ENCODE data around the gene FGGY.
"Not testable (repeated sequence)": the region's sequence is repeated elsewhere in the genome, so short reads cannot be mapped to it uniquely, and the experiment has no call there.

FGGY gene

DNA sequence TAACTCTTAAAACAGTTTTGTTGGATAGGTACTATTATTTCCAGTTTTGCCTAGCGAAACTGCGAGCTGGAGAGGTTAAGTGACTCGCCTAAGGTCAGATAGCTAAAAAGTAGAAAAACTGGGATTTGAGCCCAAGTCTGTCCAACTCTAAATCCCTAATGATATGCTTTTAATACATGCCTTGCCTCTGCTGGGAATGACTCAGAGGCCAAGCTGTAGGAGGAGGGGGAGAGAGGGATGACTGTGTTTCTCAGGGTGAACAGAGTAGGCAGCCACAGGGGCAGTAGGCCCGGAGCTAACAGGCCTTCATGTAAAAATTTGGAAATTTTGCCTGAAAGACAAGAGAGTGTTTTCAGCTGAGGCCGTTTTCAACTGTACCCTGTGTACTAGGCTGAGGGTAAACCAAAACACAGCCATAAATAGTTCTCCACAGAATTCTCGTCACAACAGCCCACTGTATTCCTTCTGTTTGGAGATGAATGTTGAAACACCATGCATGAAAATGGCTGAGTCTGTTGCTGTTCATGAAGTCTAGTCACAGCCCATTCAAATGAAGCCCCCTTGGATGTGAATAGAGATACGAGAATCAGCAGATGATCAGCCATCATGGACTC, 410.4 kb downstream of the FGGY start:
- Histone ChIP-seq H3K36me3 (ENCODE audit: insufficient read depth, low read length) (no peaks in the 10 kb centered on the region), H3K27me3 (ENCODE audit: control insufficient read depth in 1 of 2, insufficient read depth in 2 of 2, low read length in 2 of 2) (no peaks in the 10 kb centered on the region), H3K27ac (ENCODE audit: low read depth, low read length) (peak overlapping the region; percentile 19), H3K4me1 (ENCODE audit: insufficient read depth, low read length) (peaks cover 48% of the 10 kb centered on the region), H3K9me3 (ENCODE audit: low read length) (no peaks in the 10 kb centered on the region), H3K4me3 (ENCODE audit: low read depth in 1 of 2, low read length in 2 of 2) (no peak overlapping the region), H3K9ac (ENCODE audit: low read length) (no peak overlapping the region)

DNA sequence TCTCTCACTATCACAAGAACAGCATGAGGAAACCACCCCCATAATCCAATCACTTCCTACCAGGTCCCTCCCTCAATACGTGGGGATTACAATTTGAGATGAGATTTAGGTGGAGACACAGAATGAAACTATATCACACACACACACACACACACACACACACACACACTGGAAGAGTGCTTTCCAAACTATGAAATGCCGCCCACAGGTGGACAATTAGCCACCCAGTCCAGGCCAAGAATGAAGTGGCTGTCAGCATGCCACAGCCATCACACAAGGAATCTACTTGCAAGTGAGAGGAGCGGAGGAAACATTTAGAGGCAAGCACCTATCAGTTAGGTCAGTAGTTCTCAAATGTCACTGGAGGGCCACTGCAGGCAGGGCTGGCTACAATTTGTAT, 412.4 kb downstream of the FGGY start:
- H3K4me1 ChIP-seq (ENCODE audit: insufficient read depth, low read length), result peaks cover 30% of the 10 kb centered on the region
- no peaks in the 10 kb centered on the region for H3K27me3 ChIP-seq (ENCODE audit: control insufficient read depth in 1 of 2, insufficient read depth in 2 of 2, low read length in 2 of 2)
- no peaks in the 10 kb centered on the region for H3K36me3 ChIP-seq (ENCODE audit: insufficient read depth, low read length)

GRCh38 chr1:59710920-59711319, 414.0 kb downstream of the FGGY start:
- H3K27me3 ChIP-seq (ENCODE audit: control insufficient read depth in 1 of 2, insufficient read depth in 2 of 2, low read length in 2 of 2); H3K27ac ChIP-seq (ENCODE audit: low read depth, low read length); H3K36me3 ChIP-seq (ENCODE audit: insufficient read depth, low read length); H3K9me3 ChIP-seq (ENCODE audit: low read length); H3K9ac ChIP-seq (ENCODE audit: low read length); H3K4me3 ChIP-seq (ENCODE audit: low read depth in 1 of 2, low read length in 2 of 2): not testable (repeated sequence)
- H3K4me1 ChIP-seq (ENCODE audit: insufficient read depth, low read length), result peaks cover 18% of the 10 kb centered on the region

More for the DNA sequence above, 412.4 kb downstream of the FGGY start:
- H3K4me3 ChIP-seq (ENCODE audit: low read depth in 1 of 2, low read length in 2 of 2), result no peak overlapping the region
- H3K9ac ChIP-seq (ENCODE audit: low read length), result no peak overlapping the region
- no peaks in the 10 kb centered on the region for H3K9me3 ChIP-seq (ENCODE audit: low read length)
- H3K27ac ChIP-seq (ENCODE audit: low read depth, low read length), result no peak overlapping the region

DNA sequence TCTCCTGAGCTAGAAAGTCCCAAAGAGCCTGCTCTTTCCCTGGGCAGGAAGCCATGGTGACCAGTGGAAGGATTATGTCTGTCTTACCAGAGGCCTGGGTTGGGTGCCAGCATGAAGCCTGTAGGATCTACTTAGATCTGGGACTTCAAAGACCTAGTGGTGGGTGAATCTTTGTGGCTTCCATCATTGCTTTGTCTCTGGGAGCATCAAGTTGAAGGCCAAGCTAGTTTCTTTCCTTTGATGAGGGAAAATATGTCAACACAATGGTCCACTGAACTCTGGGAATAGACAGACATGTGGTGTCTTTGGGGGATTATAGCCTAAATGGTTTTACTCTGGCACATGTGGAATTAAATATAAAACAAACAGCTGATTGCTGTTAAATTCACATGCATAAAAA, 417.3 kb downstream of the FGGY start:
- H3K27ac ChIP-seq (ENCODE audit: low read depth, low read length), result peak overlapping the region; percentile 35
- no peaks in the 10 kb centered on the region for H3K4me1 ChIP-seq (ENCODE audit: insufficient read depth, low read length)
- H3K27me3 ChIP-seq (ENCODE audit: control insufficient read depth in 1 of 2, insufficient read depth in 2 of 2, low read length in 2 of 2), result no peaks in the 10 kb centered on the region
- H3K36me3 ChIP-seq (ENCODE audit: insufficient read depth, low read length), result no peaks in the 10 kb centered on the region
- H3K9me3 ChIP-seq (ENCODE audit: low read length), result no peaks in the 10 kb centered on the region
- no peak overlapping the region for H3K9ac ChIP-seq (ENCODE audit: low read length)
- H3K4me3 ChIP-seq (ENCODE audit: low read depth in 1 of 2, low read length in 2 of 2), result no peak overlapping the region

- Histone ChIP-seq H3K9ac (ENCODE audit: low read length) (no peak overlapping the region), H3K9me3 (ENCODE audit: low read length) (no peaks in the 10 kb centered on the region), H3K27me3 (ENCODE audit: control insufficient read depth in 1 of 2, insufficient read depth in 2 of 2, low read length in 2 of 2) (no peaks in the 10 kb centered on the region), H3K27ac (ENCODE audit: low read depth, low read length) (no peak overlapping the region), H3K4me3 (ENCODE audit: low read depth in 1 of 2, low read length in 2 of 2) (no peak overlapping the region), H3K36me3 (ENCODE audit: insufficient read depth, low read length) (no peaks in the 10 kb centered on the region), H3K4me1 (ENCODE audit: insufficient read depth, low read length) (no peaks in the 10 kb centered on the region)
These were observed 418.1 kb downstream of the FGGY start for GRCh38 chr1:59714966-59715365.

GRCh38 chr1:59716832-59717231, 419.9 kb downstream of the FGGY start:
- H3K9ac ChIP-seq (ENCODE audit: low read length), result no peak overlapping the region
- no peak overlapping the region for H3K27ac ChIP-seq (ENCODE audit: low read depth, low read length)
- H3K4me1 ChIP-seq (ENCODE audit: insufficient read depth, low read length), result no peaks in the 10 kb centered on the region
- H3K4me3 ChIP-seq (ENCODE audit: low read depth in 1 of 2, low read length in 2 of 2), result no peak overlapping the region
- no peaks in the 10 kb centered on the region for H3K36me3 ChIP-seq (ENCODE audit: insufficient read depth, low read length)
- no peaks in the 10 kb centered on the region for H3K9me3 ChIP-seq (ENCODE audit: low read length)
- H3K27me3 ChIP-seq (ENCODE audit: control insufficient read depth in 1 of 2, insufficient read depth in 2 of 2, low read length in 2 of 2), result no peaks in the 10 kb centered on the region

- H3K9ac ChIP-seq (ENCODE audit: low read length), result no peak overlapping the region
- H3K36me3 ChIP-seq (ENCODE audit: insufficient read depth, low read length), result no peaks in the 10 kb centered on the region
- no peaks in the 10 kb centered on the region for H3K27me3 ChIP-seq (ENCODE audit: control insufficient read depth in 1 of 2, insufficient read depth in 2 of 2, low read length in 2 of 2)
- no peaks in the 10 kb centered on the region for H3K9me3 ChIP-seq (ENCODE audit: low read length)
- H3K4me1 ChIP-seq (ENCODE audit: insufficient read depth, low read length), result no peaks in the 10 kb centered on the region
- no peak overlapping the region for H3K27ac ChIP-seq (ENCODE audit: low read depth, low read length)
- H3K4me3 ChIP-seq (ENCODE audit: low read depth in 1 of 2, low read length in 2 of 2), result no peak overlapping the region
These were observed 421.4 kb downstream of the FGGY start for GRCh38 chr1:59718064-59718988.

DNA sequence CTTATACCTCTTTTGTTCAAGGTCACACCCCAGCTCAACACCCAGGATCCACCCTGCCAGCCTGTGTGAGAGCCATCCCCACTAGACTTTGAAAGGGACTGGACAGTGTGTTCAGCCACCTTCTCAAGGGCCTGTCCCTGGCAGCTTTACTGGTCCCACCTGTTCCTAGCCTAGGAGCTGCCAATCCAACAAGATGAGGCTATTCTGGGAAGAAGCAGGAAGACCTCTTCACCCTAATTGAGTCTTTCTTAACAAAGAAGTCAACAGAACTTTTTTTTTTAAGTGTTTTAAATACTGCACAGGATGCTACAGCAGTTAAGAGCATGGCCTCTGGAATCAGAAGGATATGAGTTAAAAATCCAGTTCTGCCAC, 422.1 kb downstream of the FGGY start:
- no peaks in the 10 kb centered on the region for H3K4me1 ChIP-seq (ENCODE audit: insufficient read depth, low read length)
- H3K9ac ChIP-seq (ENCODE audit: low read length), result no peak overlapping the region
- no peaks in the 10 kb centered on the region for H3K36me3 ChIP-seq (ENCODE audit: insufficient read depth, low read length)
- H3K4me3 ChIP-seq (ENCODE audit: low read depth in 1 of 2, low read length in 2 of 2), result no peak overlapping the region
- H3K27me3 ChIP-seq (ENCODE audit: control insufficient read depth in 1 of 2, insufficient read depth in 2 of 2, low read length in 2 of 2), result no peaks in the 10 kb centered on the region
- no peaks in the 10 kb centered on the region for H3K9me3 ChIP-seq (ENCODE audit: low read length)
- no peak overlapping the region for H3K27ac ChIP-seq (ENCODE audit: low read depth, low read length)

- no peak overlapping the region for H3K27ac ChIP-seq (ENCODE audit: low read depth, low read length)
- H3K4me3 ChIP-seq (ENCODE audit: low read depth in 1 of 2, low read length in 2 of 2), result no peak overlapping the region
These were observed 423.6 kb downstream of the FGGY start for GRCh38 chr1:59720326-59721115.

GRCh38 chr1:59730302-59730701, 433.4 kb downstream of the FGGY start:
- Histone ChIP-seq H3K9me3 (ENCODE audit: low read length) (no peaks in the 10 kb centered on the region), H3K27me3 (ENCODE audit: control insufficient read depth in 1 of 2, insufficient read depth in 2 of 2, low read length in 2 of 2) (no peaks in the 10 kb centered on the region), H3K27ac (ENCODE audit: low read depth, low read length) (peak overlapping the region; percentile 93), H3K4me3 (ENCODE audit: low read depth in 1 of 2, low read length in 2 of 2) (no peak overlapping the region), H3K36me3 (ENCODE audit: insufficient read depth, low read length) (no peaks in the 10 kb centered on the region), H3K9ac (ENCODE audit: low read length) (no peak overlapping the region), H3K4me1 (ENCODE audit: insufficient read depth, low read length) (peaks cover 40% of the 10 kb centered on the region)

More at GRCh38 chr1:59720326-59721115, 423.6 kb downstream of the FGGY start:
- Histone ChIP-seq H3K9ac (ENCODE audit: low read length) (no peak overlapping the region), H3K27me3 (ENCODE audit: control insufficient read depth in 1 of 2, insufficient read depth in 2 of 2, low read length in 2 of 2) (no peaks in the 10 kb centered on the region), H3K4me1 (ENCODE audit: insufficient read depth, low read length) (no peaks in the 10 kb centered on the region), H3K9me3 (ENCODE audit: low read length) (no peaks in the 10 kb centered on the region), H3K36me3 (ENCODE audit: insufficient read depth, low read length) (no peaks in the 10 kb centered on the region)

DNA sequence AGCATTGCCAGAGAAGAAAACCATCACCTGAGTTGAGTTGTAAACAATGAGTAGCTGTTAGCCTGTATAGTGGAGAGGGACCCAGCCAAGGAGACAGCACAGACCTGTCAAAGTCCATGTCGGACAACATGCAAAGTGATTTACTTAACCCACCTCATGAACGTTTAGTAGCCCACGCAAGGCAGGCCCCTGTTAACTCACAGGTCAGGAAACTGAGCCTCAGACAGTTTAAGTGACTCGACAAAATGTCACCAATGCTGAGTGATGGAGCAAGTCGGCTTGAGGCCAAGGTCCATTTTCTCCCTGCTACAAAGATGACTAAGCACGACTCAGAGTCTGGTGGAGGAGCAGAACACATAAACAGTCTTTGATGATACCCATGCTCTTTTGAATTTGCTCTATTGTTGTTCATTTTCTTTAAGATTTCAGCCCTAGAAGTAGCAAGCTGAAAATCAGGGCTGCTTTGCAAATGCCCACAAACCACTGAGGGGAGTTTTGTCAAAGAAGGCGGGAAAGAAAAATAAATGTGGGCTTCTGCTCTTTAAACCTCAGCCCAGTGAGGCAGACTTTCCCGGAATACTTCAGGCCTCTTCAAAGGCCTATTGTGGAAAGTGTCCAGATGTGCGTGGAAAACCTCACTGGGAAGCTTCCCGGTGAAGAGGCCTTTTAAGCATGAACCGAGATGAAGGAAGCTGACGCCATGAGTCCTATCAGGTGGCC, 434.0 kb downstream of the FGGY start:
- Histone ChIP-seq H3K4me3 (ENCODE audit: low read depth in 1 of 2, low read length in 2 of 2) (no peak overlapping the region), H3K36me3 (ENCODE audit: insufficient read depth, low read length) (no peaks in the 10 kb centered on the region), H3K27me3 (ENCODE audit: control insufficient read depth in 1 of 2, insufficient read depth in 2 of 2, low read length in 2 of 2) (no peaks in the 10 kb centered on the region), H3K4me1 (ENCODE audit: insufficient read depth, low read length) (peaks cover 40% of the 10 kb centered on the region), H3K27ac (ENCODE audit: low read depth, low read length) (peak overlapping the region; percentile 93), H3K9ac (ENCODE audit: low read length) (no peak overlapping the region), H3K9me3 (ENCODE audit: low read length) (no peaks in the 10 kb centered on the region)

Measured in muscle layer of colon (tissue), 2 donors.